ENCODE measurements around the gene FRMD3. TPM values are rescaled to one million over a fixed set of nuclear protein-coding genes. Genes with fewer than 3 reads are reported as not detected.

The FRMD3 gene
- total RNA-seq, 1 experiment from 2014 or later, result 14.5 TPM

DNA sequence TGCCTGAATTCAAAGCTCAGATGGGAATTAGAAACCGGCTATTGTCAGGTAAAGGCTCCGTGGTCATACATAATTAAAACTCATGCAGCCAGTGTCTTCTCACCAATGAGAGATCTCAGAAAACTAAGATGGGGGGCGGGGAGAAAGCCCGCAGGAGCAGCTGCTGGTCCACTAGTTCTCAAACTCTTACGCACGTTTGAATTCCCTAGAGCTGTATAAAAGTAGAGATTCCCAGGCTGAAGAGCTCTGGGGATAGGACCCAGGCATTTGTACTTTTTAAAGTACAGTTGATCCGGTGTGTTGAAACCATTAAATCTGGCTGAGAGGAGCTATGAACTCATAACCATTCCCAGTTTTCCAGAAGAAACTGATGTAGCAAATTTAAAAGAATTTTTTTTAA lies 68.5 kb downstream of the FRMD3 start:
- ATAC-seq, result no peak
- Histone ChIP-seq H3K36me3 (ENCODE audit: control insufficient read depth, insufficient read depth, low read length) (no peaks in the 10 kb centered on the region), H3K27ac (ENCODE audit: low read length) (no peak overlapping the region), H3K4me1 (ENCODE audit: control insufficient read depth, insufficient read depth, low read length) (peaks cover 50% of the 10 kb centered on the region), H3K9me3 (ENCODE audit: control insufficient read depth, insufficient read depth, low read depth, low read length) (no peaks in the 10 kb centered on the region), H3K4me3 (ENCODE audit: low read depth in 2 of 2, low read length in 2 of 2) (no peak overlapping the region), H3K27me3 (ENCODE audit: control insufficient read depth, insufficient read depth, low read length) (no peaks in the 10 kb centered on the region)
- in situ Hi-C loops (cut with HindIII; ENCODE audit: low pct_unique_long_range_greater_than_20kb, low sequenced_read_pairs) (no loop called here), intact Hi-C loops (cut with micrococcal nuclease; ENCODE audit: unreplicated experiment) (no loop called here)
- DNase-seq (ENCODE audit: low read depth, low spot score), result no peak
- no TSS peak for BruUV-seq (replicated peaks)
- ChIA-PET CTCF (no interaction called here), POLR2A (no interaction called here)
- TF ChIP-seq, protein P1, sequence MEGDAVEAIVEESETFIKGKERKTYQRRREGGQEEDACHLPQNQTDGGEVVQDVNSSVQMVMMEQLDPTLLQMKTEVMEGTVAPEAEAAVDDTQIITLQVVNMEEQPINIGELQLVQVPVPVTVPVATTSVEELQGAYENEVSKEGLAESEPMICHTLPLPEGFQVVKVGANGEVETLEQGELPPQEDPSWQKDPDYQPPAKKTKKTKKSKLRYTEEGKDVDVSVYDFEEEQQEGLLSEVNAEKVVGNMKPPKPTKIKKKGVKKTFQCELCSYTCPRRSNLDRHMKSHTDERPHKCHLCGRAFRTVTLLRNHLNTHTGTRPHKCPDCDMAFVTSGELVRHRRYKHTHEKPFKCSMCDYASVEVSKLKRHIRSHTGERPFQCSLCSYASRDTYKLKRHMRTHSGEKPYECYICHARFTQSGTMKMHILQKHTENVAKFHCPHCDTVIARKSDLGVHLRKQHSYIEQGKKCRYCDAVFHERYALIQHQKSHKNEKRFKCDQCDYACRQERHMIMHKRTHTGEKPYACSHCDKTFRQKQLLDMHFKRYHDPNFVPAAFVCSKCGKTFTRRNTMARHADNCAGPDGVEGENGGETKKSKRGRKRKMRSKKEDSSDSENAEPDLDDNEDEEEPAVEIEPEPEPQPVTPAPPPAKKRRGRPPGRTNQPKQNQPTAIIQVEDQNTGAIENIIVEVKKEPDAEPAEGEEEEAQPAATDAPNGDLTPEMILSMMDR (IDR thresholded peaks at IDR 0.05), result no peak
- TF ChIP-seq SIN3A (IDR thresholded peaks at IDR 0.05; ENCODE audit: borderline replicate concordance, insufficient read depth, low read depth, low read length), result no peak
- TF ChIP-seq POLR2AphosphoS5 (IDR thresholded peaks at IDR 0.05; ENCODE audit: low read depth, low read length), result no peak
- TF ChIP-seq TCF7L2 (IDR thresholded peaks at IDR 0.05; ENCODE audit: low read depth, low read length), result no peak
- TF ChIP-seq REST (IDR thresholded peaks at IDR 0.05; ENCODE audit: insufficient read depth in 1 of 2, low read depth in 2 of 2, low read length in 1 of 2), result no peak

- POLR2A ChIA-PET, result no interaction called here
- Histone ChIP-seq H3K4me1 (ENCODE audit: control insufficient read depth, insufficient read depth, low read length) (peaks cover 42% of the 10 kb centered on the region), H3K4me3 (ENCODE audit: low read depth in 2 of 2, low read length in 2 of 2) (no peak overlapping the region), H3K27me3 (ENCODE audit: control insufficient read depth, insufficient read depth, low read length) (no peaks in the 10 kb centered on the region), H3K36me3 (ENCODE audit: control insufficient read depth, insufficient read depth, low read length) (no peaks in the 10 kb centered on the region), H3K9me3 (ENCODE audit: control insufficient read depth, insufficient read depth, low read depth, low read length) (no peaks in the 10 kb centered on the region), H3K27ac (ENCODE audit: low read length) (no peak overlapping the region)
- ATAC-seq, result no peak
- no peak for DNase-seq (ENCODE audit: low read depth, low spot score)
- BruUV-seq (replicated peaks), result no TSS peak
- CTCF ChIA-PET, result no interaction called here
- TF ChIP-seq POLR2AphosphoS5 (IDR thresholded peaks at IDR 0.05; ENCODE audit: low read depth, low read length), result no peak
- no peak for TF ChIP-seq SIN3A (IDR thresholded peaks at IDR 0.05; ENCODE audit: borderline replicate concordance, insufficient read depth, low read depth, low read length)
- TF ChIP-seq, protein P1 (IDR thresholded peaks at IDR 0.05), result no peak
- no peak for TF ChIP-seq TCF7L2 (IDR thresholded peaks at IDR 0.05; ENCODE audit: low read depth, low read length)
- no peak for TF ChIP-seq REST (IDR thresholded peaks at IDR 0.05; ENCODE audit: insufficient read depth in 1 of 2, low read depth in 2 of 2, low read length in 1 of 2)
- intact Hi-C loops (cut with micrococcal nuclease; ENCODE audit: unreplicated experiment), result no loop called here
- in situ Hi-C loops (cut with HindIII; ENCODE audit: low pct_unique_long_range_greater_than_20kb, low sequenced_read_pairs), result no loop called here
Observed at GRCh38 chr9:83468821-83469220, 69.4 kb downstream of the FRMD3 start.

All from Panc1 (cell line).